Metanephros (tissue), 1 donor: ENCODE measurements around the gene OR52N5. TPM values are rescaled to one million over a fixed set of nuclear protein-coding genes. Genes with fewer than 3 reads are reported as not detected.

Source experiments
- total RNA-seq: library from RNA; depleted of rRNA; stranded (reverse); fragments of >200 nt; gene quantifications from one replicate; pipeline ENCODE4 v1.2.3, GENCODE V29; 2014

The OR52N5 gene
- not detected for total RNA-seq

GRCh38 chr11:5783255-5783654, at the start of gene OR52N5:
TSS of gene OR52N5 (minus strand) at chr11:5783355. CDS start at chr11:5778634, 4,721 bp downstream.

GRCh38 chr11:5808500-5809121, 25.5 kb upstream of the OR52N5 start, which contains the start of gene OR52N2:
TSS of gene OR52N2 (plus strand) at chr11:5808924. CDS start at chr11:5820336, 11,412 bp downstream.

GRCh38 chr11:5791165-5791564, 8.0 kb upstream of the OR52N5 start, which contains the start of gene OR52N1:
TSS of gene OR52N1 (minus strand) at chr11:5791265. CDS start at chr11:5788816, 2,449 bp downstream.

GRCh38 chr11:5753943-5754342, 29.2 kb downstream of the OR52N5 start, which contains the start of gene OR52N4:
TSS of gene OR52N4 (plus strand) at chr11:5754243. CDS start at chr11:5754741, 498 bp downstream.

GRCh38 chr11:5736396-5736795, 46.8 kb downstream of the OR52N5 start, which contains the start of gene OR56B1:
TSS of gene OR56B1 (plus strand) at chr11:5736448. CDS start at chr11:5736517, 69 bp downstream.

Other genes with a start within 250 kb of the OR52N5 start
- gene OR52H1, start 234.8 kb downstream of the OR52N5 start, total RNA-seq: 2.3 TPM
- gene OR52B6, start 202.5 kb downstream of the OR52N5 start, total RNA-seq: not detected
- 19.2 TPM for gene TRIM6, start 186.7 kb downstream of the OR52N5 start, total RNA-seq
- gene TRIM34, start 158.4 kb downstream of the OR52N5 start, total RNA-seq: 8.1 TPM
- gene TRIM5, start 98.3 kb downstream of the OR52N5 start, total RNA-seq: 37.5 TPM
- 22.4 TPM for gene TRIM22, start 93.6 kb downstream of the OR52N5 start, total RNA-seq
- gene OR56B1, start 46.9 kb downstream of the OR52N5 start, total RNA-seq: not detected
- not detected for gene OR52N4, start 29.1 kb downstream of the OR52N5 start, total RNA-seq
- gene OR52N1, start 7.9 kb upstream of the OR52N5 start, total RNA-seq: not detected
- gene OR52N2, start 25.6 kb upstream of the OR52N5 start, total RNA-seq: not detected
- gene OR52E6, start 58.5 kb upstream of the OR52N5 start, total RNA-seq: not detected
- not detected for gene OR52E8, start 74.3 kb upstream of the OR52N5 start, total RNA-seq
- not detected for gene OR52E4, start 97.3 kb upstream of the OR52N5 start, total RNA-seq
- not detected for gene OR52E5, start 109.9 kb upstream of the OR52N5 start, total RNA-seq
- gene OR56A3, start 158.9 kb upstream of the OR52N5 start, total RNA-seq: not detected
- not detected for gene OR56A5, start 185.1 kb upstream of the OR52N5 start, total RNA-seq
- not detected for gene OR52L1, start 203.6 kb upstream of the OR52N5 start, total RNA-seq
- not detected for gene OR56A4, start 223.6 kb upstream of the OR52N5 start, total RNA-seq
- gene OR56A1, start 247.4 kb upstream of the OR52N5 start, total RNA-seq: 0.12 TPM